GM21390 (cell line): Measurements from ENCODE around the gene BEST2.

Source experiments
- ATAC-seq: cut with Tn5 transposase; IDR thresholded peaks from one replicate; pipeline ENCODE4 v1.9.1; 2021; ENCODE audit not compliant: unreplicated experiment

Gene BEST2

DNA sequence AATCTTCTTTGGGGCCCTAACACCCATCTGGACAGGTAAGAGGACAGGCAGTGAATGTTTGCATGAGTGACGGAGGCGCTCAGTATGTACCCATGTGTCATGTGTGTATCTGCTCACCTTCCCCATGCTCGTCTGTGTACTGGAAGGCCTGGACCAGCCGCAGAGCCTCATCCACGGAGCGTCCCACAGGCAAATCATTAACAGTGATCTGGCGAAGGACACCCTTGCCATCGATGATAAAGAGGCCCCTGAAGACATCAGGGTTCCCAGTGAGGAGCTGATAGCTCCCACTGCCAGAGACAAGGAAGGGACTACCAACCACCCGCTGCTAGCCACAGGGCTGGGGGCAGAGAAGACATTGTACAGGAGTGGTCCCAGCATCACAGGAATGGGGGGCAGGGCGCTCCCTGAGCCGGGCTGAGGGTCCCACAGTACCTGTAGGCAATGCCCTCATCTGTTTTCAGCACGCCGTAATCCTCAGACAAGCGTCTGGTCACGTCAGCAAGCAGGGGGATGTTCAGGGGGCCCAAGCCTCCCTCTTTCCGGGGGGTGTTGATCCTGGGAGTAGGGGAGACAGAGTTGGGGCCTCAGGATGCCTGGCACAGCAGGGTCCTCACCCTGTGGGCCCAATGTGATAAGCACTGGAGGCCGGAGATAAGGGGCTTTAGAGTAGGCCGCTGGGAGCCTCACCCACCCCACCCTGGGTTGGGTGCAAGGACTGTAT is 48.3 kb downstream of the BEST2 start:
- no peak for ATAC-seq

DNA sequence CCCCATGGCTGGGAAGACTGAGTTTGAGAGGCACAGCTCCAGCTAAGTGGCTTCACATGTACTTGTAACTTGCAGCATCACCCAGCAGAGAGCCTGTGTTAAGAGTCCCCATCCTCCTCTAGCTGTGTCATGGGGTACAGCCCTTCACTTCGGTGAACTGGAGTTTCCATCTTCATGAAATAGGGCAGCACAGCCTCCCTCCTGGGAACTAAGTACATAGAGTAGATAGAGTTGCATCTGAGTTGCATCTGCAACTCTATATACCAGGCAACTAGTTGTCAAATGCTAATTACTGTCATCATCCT is 48.8 kb downstream of the BEST2 start:
- no peak for ATAC-seq

DNA sequence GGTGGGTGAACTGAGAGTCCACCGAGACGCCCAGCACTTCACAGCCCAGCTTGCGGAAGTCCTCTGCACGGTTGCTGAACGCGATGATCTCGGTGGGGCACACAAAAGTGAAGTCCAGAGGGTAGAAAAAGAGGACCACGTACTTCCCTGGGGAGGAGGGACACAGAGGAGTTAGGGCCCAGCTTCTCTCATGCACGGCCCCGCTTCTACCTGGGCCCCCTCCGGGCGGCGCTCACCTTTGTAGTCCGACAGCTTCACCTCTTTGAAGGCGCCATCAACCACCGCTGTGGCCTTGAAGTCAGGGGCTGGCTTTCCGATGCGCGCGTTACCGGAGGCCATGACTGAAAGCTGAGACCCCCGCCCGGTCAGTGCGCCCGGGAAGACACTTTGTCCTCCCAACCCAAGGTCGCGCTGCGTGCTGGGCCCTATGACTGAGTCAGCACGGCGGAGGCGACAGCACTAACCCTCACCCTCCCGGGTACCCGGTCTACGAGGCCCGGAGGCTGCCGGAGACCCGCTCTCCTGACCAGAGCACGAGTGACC is 49.4 kb downstream of the BEST2 start:
- ATAC-seq = no peak

DNA sequence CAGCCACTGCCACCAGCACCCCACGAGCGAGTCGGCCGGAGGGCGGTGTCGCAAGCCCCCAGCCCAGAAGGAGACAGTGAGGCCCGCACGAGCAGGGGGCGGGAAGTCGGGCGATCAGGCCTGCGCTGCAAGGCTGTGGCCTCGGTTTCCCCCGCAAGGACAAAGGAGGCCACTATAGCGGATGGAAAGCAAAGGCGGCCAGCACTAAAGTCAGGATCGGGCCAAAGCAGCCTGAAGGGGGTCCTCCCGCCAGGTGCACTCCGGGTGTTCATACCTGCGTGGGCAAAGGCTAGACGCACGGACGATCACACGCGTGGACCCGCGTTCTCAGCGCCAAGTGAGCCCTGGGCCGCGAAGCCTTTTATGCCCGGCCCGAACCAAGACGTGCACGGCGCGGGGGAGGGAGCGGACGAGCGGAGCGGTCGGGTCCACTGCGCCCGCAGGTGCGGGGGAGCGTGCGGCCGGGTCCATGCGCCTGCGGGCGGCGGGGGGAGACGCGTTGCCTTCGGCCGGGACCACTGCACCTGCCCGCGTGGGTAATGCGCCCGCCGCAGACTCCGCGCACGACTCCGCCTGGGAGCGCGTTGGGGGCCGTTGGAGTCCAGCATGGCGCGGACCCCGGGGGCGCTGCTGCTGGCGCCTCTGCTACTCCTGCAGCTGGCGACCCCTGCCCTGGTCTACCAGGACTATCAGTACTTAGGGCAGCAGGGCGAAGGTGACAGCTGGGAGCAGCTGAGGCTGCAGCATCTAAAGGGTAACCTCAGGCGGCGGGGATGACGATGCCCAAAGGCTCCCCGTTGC is 50.1 kb downstream of the BEST2 start, which contains the start of the genes PRDX2 and THSD8:
Gene PRDX2 (minus strand): TSS at position 335 of the 801 bp plus-strand sequence. CDS start 539 bp downstream, outside the sequence.
Gene THSD8 (plus strand): TSS at position 604 of the 801 bp plus-strand sequence. CDS start 3 bp downstream, at position 607.
- no peak for ATAC-seq

DNA sequence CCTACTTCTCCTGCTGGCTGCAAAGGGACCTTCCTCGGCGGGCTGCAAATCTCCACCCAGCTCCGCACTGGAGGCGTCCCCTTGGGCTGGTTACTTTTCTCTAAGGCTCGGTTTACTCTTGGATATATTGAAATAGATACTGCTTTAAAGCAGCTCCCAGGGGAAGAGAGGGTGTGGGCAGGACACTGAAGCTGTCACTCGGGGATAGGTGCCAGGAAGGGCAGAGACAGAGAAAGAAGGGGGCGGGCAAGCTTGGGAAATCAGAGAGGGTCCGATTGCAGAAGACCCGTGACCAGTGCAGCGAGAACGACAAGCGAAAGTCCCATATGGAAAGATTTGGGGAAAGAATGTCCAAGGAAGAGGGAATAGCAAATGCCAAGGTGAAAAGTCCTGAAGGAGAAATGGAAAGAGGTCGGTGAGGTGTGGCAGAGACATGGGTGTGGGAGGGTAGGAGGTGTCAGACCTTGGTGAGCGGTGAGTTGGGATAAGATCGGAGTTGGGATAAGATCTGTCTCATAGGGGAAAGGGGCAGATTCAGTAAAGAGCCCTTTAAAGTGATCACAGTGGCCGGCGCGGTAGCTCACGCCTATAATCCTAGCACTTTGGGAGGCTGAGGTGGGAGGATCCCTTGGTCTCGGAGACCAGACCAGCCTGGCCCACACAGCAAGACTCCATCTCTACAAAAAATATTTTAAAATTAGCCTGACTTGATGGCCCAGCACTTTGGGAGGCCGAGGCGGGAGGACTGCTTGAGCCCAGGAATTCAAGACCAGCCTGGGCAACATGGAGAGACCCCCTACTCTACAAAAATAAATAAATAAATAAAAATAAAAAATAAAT is 50.9 kb downstream of the BEST2 start:
- ATAC-seq = no peak

DNA sequence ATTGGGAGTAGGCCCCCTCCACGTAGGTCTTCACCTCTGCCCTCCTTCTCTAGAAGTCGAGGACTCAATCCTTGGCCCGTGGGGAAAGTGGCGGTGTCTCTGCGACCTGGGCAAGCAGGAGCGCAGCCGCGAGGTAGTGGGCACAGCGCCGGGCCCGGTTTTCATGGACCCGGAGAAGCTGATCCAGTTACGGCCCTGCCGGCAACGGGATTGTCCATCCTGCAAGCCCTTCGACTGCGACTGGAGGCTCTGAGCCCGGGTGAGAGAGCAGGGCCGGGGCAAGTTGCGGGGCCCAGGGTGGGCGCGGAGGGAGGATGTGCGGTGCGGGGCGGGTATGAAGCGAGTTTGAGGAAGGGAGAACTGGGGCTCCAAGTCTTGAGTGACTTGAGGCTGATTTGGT is 52.5 kb downstream of the BEST2 start:
- ATAC-seq = no peak

DNA sequence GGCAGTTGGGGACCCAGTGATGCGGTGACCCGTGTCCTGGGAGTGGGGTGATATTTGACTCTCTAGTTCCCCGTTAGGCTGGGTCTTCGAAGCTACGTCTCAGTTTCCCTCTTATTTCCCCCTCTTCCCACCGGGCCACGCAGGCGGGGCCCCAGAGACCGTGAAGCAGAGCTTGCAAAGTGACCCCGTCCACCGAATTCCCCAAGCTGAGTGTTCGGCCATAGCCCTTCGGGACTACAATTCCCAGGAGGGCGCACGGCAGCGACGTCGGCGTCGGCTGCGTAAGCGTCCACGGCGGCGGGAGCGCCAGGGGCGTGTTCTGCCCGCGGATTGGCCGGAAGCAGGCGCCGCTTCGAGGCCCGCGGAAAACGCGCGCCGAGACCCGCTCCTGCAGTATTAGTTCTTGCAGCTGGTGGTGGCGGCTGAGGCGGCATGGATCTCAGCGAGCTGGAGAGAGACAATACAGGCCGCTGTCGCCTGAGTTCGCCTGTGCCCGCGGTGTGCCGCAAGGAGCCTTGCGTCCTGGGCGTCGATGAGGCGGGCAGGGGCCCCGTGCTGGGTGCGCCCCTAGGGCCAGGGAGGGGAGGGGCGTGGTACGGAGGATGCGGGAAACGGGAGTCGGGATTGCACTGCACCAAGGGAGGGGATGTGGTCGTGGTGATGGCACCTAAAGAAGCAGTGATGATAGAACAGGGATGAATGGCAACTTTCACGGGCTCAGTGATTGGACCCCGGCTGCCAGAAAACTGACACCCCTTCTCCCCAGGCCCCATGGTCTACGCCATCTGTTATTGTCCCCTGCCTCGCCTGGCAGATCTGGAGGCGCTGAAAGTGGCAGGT is 54.9 kb downstream of the BEST2 start, which contains the start of gene RNASEH2A:
Gene RNASEH2A (plus strand): TSS at position 343 of the 840 bp plus-strand sequence. CDS start 90 bp downstream, at position 433.
- ATAC-seq = no peak
